ENCODE data around the gene SLC26A8.
A peak's percentile ranks its signal among the peaks of the same experiment; 100 is the strongest.
"Not testable (repeated sequence)": the region's sequence is repeated elsewhere in the genome, so short reads cannot be mapped to it uniquely, and the experiment has no call there.

- TF ChIP-seq CTCF (conservative IDR thresholded peaks at IDR 0.05), result peak; percentile 6; the same call in 1 of the 2 replicates
- TF ChIP-seq ZFX (IDR thresholded peaks at IDR 0.05), result not testable (repeated sequence)
Observed at GRCh38 chr6:35939259-35939658, 85.2 kb downstream of the SLC26A8 start.
